KOPT-K1 (cell line): ENCODE measurements around the gene BCCIP.

Experiments used
- H3K27ac ChIP-seq: fragments of 200-600 bp; sonication (generic); 2 replicates; pipeline ENCODE4 v1.5.1; 2016; ENCODE audit warnings: antibody characterized with exemption, mild to moderate bottlenecking, low read depth, low read length; ENCODE audit not compliant: poor library complexity, severe bottlenecking
- H3K36me3 ChIP-seq: fragments of 200-600 bp; sonication (generic); 2 replicates; pipeline ENCODE4 v1.5.1; 2017; ENCODE audit warnings: antibody characterized with exemption, mild to moderate bottlenecking, low read length, moderate library complexity; ENCODE audit not compliant: insufficient read depth
- H3K9me3 ChIP-seq: fragments of 200-600 bp; sonication (generic); 2 replicates; pipeline ENCODE4 v1.5.1; 2017; ENCODE audit warnings: antibody characterized with exemption, low read length, mild to moderate bottlenecking; ENCODE audit not compliant: insufficient read depth, poor library complexity, severe bottlenecking

Gene BCCIP

GRCh38 chr10:125788156-125789034 is 35.0 kb upstream of the BCCIP start:
- no peak overlapping the region for H3K27ac ChIP-seq

GRCh38 chr10:125792342-125793300 is 30.7 kb upstream of the BCCIP start:
- H3K36me3 ChIP-seq: peaks cover 84% of the 10 kb centered on the region
- H3K9me3 ChIP-seq: no peaks in the 10 kb centered on the region
- H3K27ac ChIP-seq: no peak overlapping the region

More at GRCh38 chr10:125788156-125789034, 35.0 kb upstream of the BCCIP start:
- peaks cover 43% of the 10 kb centered on the region for H3K36me3 ChIP-seq
- no peaks in the 10 kb centered on the region for H3K9me3 ChIP-seq

GRCh38 chr10:125795128-125795527 is 28.2 kb upstream of the BCCIP start:
- H3K9me3 ChIP-seq: no peaks in the 10 kb centered on the region
- H3K27ac ChIP-seq: no peak overlapping the region
- H3K36me3 ChIP-seq: peaks cover 79% of the 10 kb centered on the region

GRCh38 chr10:125795637-125796190 is 27.6 kb upstream of the BCCIP start:
- H3K36me3 ChIP-seq: peaks cover 84% of the 10 kb centered on the region
- no peak overlapping the region for H3K27ac ChIP-seq
- no peaks in the 10 kb centered on the region for H3K9me3 ChIP-seq

GRCh38 chr10:125797424-125797823 is 25.9 kb upstream of the BCCIP start:
- H3K27ac ChIP-seq: no peak overlapping the region
- peaks cover 78% of the 10 kb centered on the region for H3K36me3 ChIP-seq
- no peaks in the 10 kb centered on the region for H3K9me3 ChIP-seq

- H3K27ac ChIP-seq: no peak overlapping the region
- no peaks in the 10 kb centered on the region for H3K9me3 ChIP-seq
- peaks cover 79% of the 10 kb centered on the region for H3K36me3 ChIP-seq
These were observed 25.2 kb upstream of the BCCIP start for GRCh38 chr10:125797994-125798662.

- peaks cover 76% of the 10 kb centered on the region for H3K36me3 ChIP-seq
These were observed 23.7 kb upstream of the BCCIP start for GRCh38 chr10:125799451-125800182.

GRCh38 chr10:125801574-125801973 is 21.8 kb upstream of the BCCIP start:
- Histone ChIP-seq H3K36me3 (peaks cover 73% of the 10 kb centered on the region), H3K9me3 (no peaks in the 10 kb centered on the region), H3K27ac (no peak overlapping the region)

More at GRCh38 chr10:125799451-125800182, 23.7 kb upstream of the BCCIP start:
- Histone ChIP-seq H3K9me3 (no peaks in the 10 kb centered on the region), H3K27ac (no peak overlapping the region)

- no peaks in the 10 kb centered on the region for H3K9me3 ChIP-seq
- H3K36me3 ChIP-seq: peaks cover 73% of the 10 kb centered on the region
- H3K27ac ChIP-seq: no peak overlapping the region
These were observed 21.2 kb upstream of the BCCIP start for GRCh38 chr10:125802131-125802530.

GRCh38 chr10:125802739-125803138 is 20.6 kb upstream of the BCCIP start:
- H3K36me3 ChIP-seq: peaks cover 71% of the 10 kb centered on the region
- H3K9me3 ChIP-seq: no peaks in the 10 kb centered on the region
- H3K27ac ChIP-seq: no peak overlapping the region

- Histone ChIP-seq H3K36me3 (peaks cover 56% of the 10 kb centered on the region), H3K27ac (no peak overlapping the region), H3K9me3 (no peaks in the 10 kb centered on the region)
These were observed 15.3 kb upstream of the BCCIP start for GRCh38 chr10:125808047-125808446.

- H3K36me3 ChIP-seq: peaks cover 63% of the 10 kb centered on the region
- no peak overlapping the region for H3K27ac ChIP-seq
- no peaks in the 10 kb centered on the region for H3K9me3 ChIP-seq
These were observed 12.1 kb upstream of the BCCIP start for GRCh38 chr10:125811251-125811650.

GRCh38 chr10:125812128-125812750 is 11.1 kb upstream of the BCCIP start:
- no peaks in the 10 kb centered on the region for H3K9me3 ChIP-seq
- H3K27ac ChIP-seq: no peak overlapping the region
- peaks cover 53% of the 10 kb centered on the region for H3K36me3 ChIP-seq

GRCh38 chr10:125815764-125816163 is 7.6 kb upstream of the BCCIP start:
- no peaks in the 10 kb centered on the region for H3K9me3 ChIP-seq
- no peak overlapping the region for H3K27ac ChIP-seq

More at GRCh38 chr10:125815764-125816163, 7.6 kb upstream of the BCCIP start:
- H3K36me3 ChIP-seq: peaks cover 40% of the 10 kb centered on the region
